H9 (cell line): ENCODE measurements around the gene LAMA5. TPM values are rescaled to one million over a fixed set of nuclear protein-coding genes. Genes with fewer than 3 reads are reported as not detected.

Experiments
- DNase-seq: peaks from one replicate; pipeline ENCODE4 v3.0.0-alpha.2; 2017
- H2AFZ ChIP-seq: one replicate; pipeline ENCODE4 v1.6.1; 2013; ENCODE audit warnings: mild to moderate bottlenecking, low read length, control low read depth, moderate library complexity
- H2AK5ac ChIP-seq: 2 replicates; pipeline ENCODE4 v1.6.1; 2013; ENCODE audit warnings: low read length, control low read depth, mixed read lengths; ENCODE audit not compliant: insufficient read length
- H2BK120ac ChIP-seq: one replicate; pipeline ENCODE4 v1.6.1; 2013; ENCODE audit warnings: low read depth, mild to moderate bottlenecking, low read length, control low read depth, inconsistent platforms; ENCODE audit not compliant: poor library complexity, severe bottlenecking
- H2BK12ac ChIP-seq: 2 replicates; pipeline ENCODE4 v1.6.1; 2013; ENCODE audit warnings: low read length, control low read depth, mixed read lengths, low read depth; ENCODE audit not compliant: insufficient read length
- H2BK15ac ChIP-seq: 2 replicates; pipeline ENCODE4 v1.6.1; 2013; ENCODE audit warnings: low read depth, low read length, control low read depth
- H2BK20ac ChIP-seq: one replicate; pipeline ENCODE4 v1.6.1; 2013; ENCODE audit warnings: low read depth, mild to moderate bottlenecking, low read length, control low read depth, inconsistent platforms; ENCODE audit not compliant: poor library complexity, severe bottlenecking
- H2BK5ac ChIP-seq: 2 replicates; pipeline ENCODE4 v1.6.1; 2013; ENCODE audit warnings: low read length, control low read depth, mixed read lengths; ENCODE audit not compliant: insufficient read length
- H3K14ac ChIP-seq: 2 replicates; pipeline ENCODE4 v1.6.1; 2013; ENCODE audit warnings: low read length, control low read depth; ENCODE audit not compliant: insufficient read depth
- H3K18ac ChIP-seq: 2 replicates; pipeline ENCODE4 v1.6.1; 2013; ENCODE audit warnings: low read depth, mild to moderate bottlenecking, mixed read lengths, low read length, control low read depth; ENCODE audit not compliant: insufficient read length
- H3K23ac ChIP-seq: 2 replicates; pipeline ENCODE4 v1.6.1; 2013; ENCODE audit warnings: low read length, control low read depth, mixed read lengths, low read depth; ENCODE audit not compliant: insufficient read length
- H3K23me2 ChIP-seq: 2 replicates; pipeline ENCODE4 v1.6.1; 2013; ENCODE audit warnings: low read depth, mild to moderate bottlenecking, mixed read lengths, low read length, control low read depth; ENCODE audit not compliant: insufficient read length, poor library complexity, severe bottlenecking
- H3K27ac ChIP-seq: 2 replicates; pipeline ENCODE4 v1.5.1; 2013; ENCODE audit warnings: low read length, control low read depth, mixed read lengths, low read depth; ENCODE audit not compliant: insufficient read length
- H3K27me3 ChIP-seq: 2 replicates; pipeline ENCODE4 v1.6.1; 2013; ENCODE audit warnings: low read length, control low read depth, inconsistent platforms; ENCODE audit not compliant: insufficient read depth
- H3K4ac ChIP-seq: 2 replicates; pipeline ENCODE4 v1.6.1; 2013; ENCODE audit warnings: low read depth, mild to moderate bottlenecking, control low read depth, inconsistent platforms, low read length, moderate library complexity
- H3K4me1 ChIP-seq: 2 replicates; pipeline ENCODE4 v1.6.1; 2013; ENCODE audit warnings: low read length, control low read depth, inconsistent platforms; ENCODE audit not compliant: insufficient read depth
- H3K4me2 ChIP-seq: 2 replicates; pipeline ENCODE4 v1.6.1; 2013; ENCODE audit warnings: low read length, control low read depth, mixed read lengths; ENCODE audit not compliant: insufficient read length, insufficient read depth
- H3K56ac ChIP-seq: 2 replicates; pipeline ENCODE4 v1.6.1; 2013; ENCODE audit warnings: low read depth, mild to moderate bottlenecking, mixed read lengths, low read length, control low read depth; ENCODE audit not compliant: insufficient read length
- H3K79me1 ChIP-seq: 2 replicates; pipeline ENCODE4 v1.6.1; 2013; ENCODE audit warnings: low read depth, mild to moderate bottlenecking, moderate library complexity, low read length, control low read depth, inconsistent platforms; ENCODE audit not compliant: insufficient read depth, poor library complexity, severe bottlenecking
- H3K79me2 ChIP-seq: 2 replicates; pipeline ENCODE4 v1.6.1; 2013; ENCODE audit warnings: low read length, control low read depth, inconsistent platforms; ENCODE audit not compliant: insufficient read depth
- H3K9ac ChIP-seq: 2 replicates; pipeline ENCODE4 v1.6.1; 2013; ENCODE audit warnings: low read length, control low read depth, mixed read lengths; ENCODE audit not compliant: insufficient read length; ENCODE audit errors: extremely low read depth
- H3K9me3 ChIP-seq: one replicate; pipeline ENCODE4 v1.6.1; 2013; ENCODE audit warnings: low read depth, low read length, inconsistent platforms; ENCODE audit not compliant: control insufficient read depth
- H3T11ph ChIP-seq: one replicate; pipeline ENCODE4 v1.6.1; 2013; ENCODE audit warnings: mild to moderate bottlenecking, low read length, control low read depth, inconsistent platforms
- H4K20me1 ChIP-seq: one replicate; pipeline ENCODE4 v1.6.1; 2013; ENCODE audit not compliant: control insufficient read depth, insufficient read length, insufficient read depth
- H4K5ac ChIP-seq: 2 replicates; pipeline ENCODE4 v1.6.1; 2013; ENCODE audit warnings: low read depth, mild to moderate bottlenecking, mixed read lengths, low read length, control low read depth; ENCODE audit not compliant: insufficient read length
- H4K8ac ChIP-seq: replicated peaks from 2 replicates; pipeline ENCODE4 v1.6.1; 2013; ENCODE audit warnings: low read length, control low read depth, mixed read lengths, low read depth; ENCODE audit not compliant: insufficient read length
- H4K91ac ChIP-seq: 2 replicates; pipeline ENCODE4 v1.6.1; 2013; ENCODE audit warnings: low read depth, mild to moderate bottlenecking, moderate library complexity, mixed read lengths, low read length, control low read depth; ENCODE audit not compliant: insufficient read length
- H3K27ac Mint-ChIP-seq, 3 experiments: 2 replicates in 2 of 3; 3 replicates in 1 of 3; pipeline ENCODE4 v1.8.0; 2020 to 2021; ENCODE audit warnings: mixed read lengths in 3 of 3, mild to moderate bottlenecking in 1 of 3, moderate library complexity in 1 of 3
- H3K27me3 Mint-ChIP-seq: 2 replicates; pipeline ENCODE4 v1.8.0; 2021; ENCODE audit warnings: low read depth, mild to moderate bottlenecking, moderate library complexity, mixed read lengths
- H3K36me3 Mint-ChIP-seq, 3 experiments: 2 replicates in 2 of 3; 3 replicates in 1 of 3; pipeline ENCODE4 v1.8.0; 2020 to 2021; ENCODE audit warnings: low read depth in 3 of 3, mixed read lengths in 3 of 3; ENCODE audit not compliant: insufficient read depth in 1 of 3
- H3K4me1 Mint-ChIP-seq, 2 experiments: 2 replicates each; pipeline ENCODE4 v1.8.0; 2020; ENCODE audit warnings: mixed read lengths in 2 of 2
- H3K4me3 Mint-ChIP-seq, 2 experiments: 2 replicates in 1 of 2; 3 replicates in 1 of 2; pipeline ENCODE4 v1.8.0; 2020 to 2021; ENCODE audit warnings: mild to moderate bottlenecking in 2 of 2, mixed read lengths in 2 of 2, moderate library complexity in 1 of 2
- H3K9me3 Mint-ChIP-seq, 2 experiments: 2 replicates in 1 of 2; 3 replicates in 1 of 2; pipeline ENCODE4 v1.8.0; 2020; ENCODE audit warnings: mild to moderate bottlenecking in 2 of 2, mixed read lengths in 2 of 2, moderate library complexity in 1 of 2
- CTCF ChIP-seq: fragments of 200-600 bp; sonication (generic); conservative IDR thresholded peaks from 3 replicates; pipeline ENCODE4 v1.8.0; 2021; ENCODE audit warnings: antibody characterized with exemption, mild to moderate bottlenecking
- WGBS: extraction: QIAGEN DNeasy Blood & Tissue Kit; methylation state at CpG from one replicate; pipeline ENCODE4 v1.1.7; 2013; ENCODE audit warnings: missing lambda C conversion rate, low lambda C conversion rate, mixed read lengths; ENCODE audit not compliant: insufficient read length; ENCODE audit errors: extremely low coverage; 5-methylcytosine and 5-hydroxymethylcytosine counted together
- total RNA-seq: library from RNA; stranded (reverse); gene quantifications from 2 replicates; pipeline ENCODE4 v1.2.1, GENCODE V29; 2021

The LAMA5 gene
- total RNA-seq, 1 experiment from 2014 or later, result 200 TPM

GRCh38 chr20:62312662-62312977, 54.5 kb downstream of the LAMA5 start:
- TF ChIP-seq CTCF, result no peak
- Histone ChIP-seq H3K79me1 (no peaks in the 10 kb centered on the region), H3T11ph (no peak overlapping the region), H3K56ac (no peak overlapping the region), H3K9ac (no peak overlapping the region), H2AFZ (no peak overlapping the region), H2BK120ac (no peak overlapping the region), H3K4me1 (no peaks in the 10 kb centered on the region), H3K4me2 (no peak overlapping the region), H3K23ac (no peak overlapping the region), H3K27ac (no peak overlapping the region), H4K91ac (no peak overlapping the region), H4K5ac (no peak overlapping the region), H2BK12ac (no peak overlapping the region), H2BK15ac (no peak overlapping the region), H3K18ac (no peak overlapping the region), H4K8ac (no peak overlapping the region), H3K23me2 (no peaks in the 10 kb centered on the region), H2AK5ac (no peak overlapping the region), H3K27me3 (no peaks in the 10 kb centered on the region), H3K9me3 (no peaks in the 10 kb centered on the region), H2BK5ac (no peak overlapping the region), H3K79me2 (no peaks in the 10 kb centered on the region), H3K14ac (no peak overlapping the region), H3K4ac (no peak overlapping the region), H4K20me1 (no peaks in the 10 kb centered on the region), H2BK20ac (no peak overlapping the region)
- H3K27ac Mint-ChIP-seq, result no peak overlapping the region; a peak in 1 of 7 replicates
- no peak for DNase-seq
- H3K9me3 Mint-ChIP-seq, result peaks cover 0 to 4% of the 10 kb centered on the region in 2 experiments; a peak in 2 of 5 replicates
- H3K27me3 Mint-ChIP-seq, result no peaks in the 10 kb centered on the region
- H3K4me1 Mint-ChIP-seq, result no peaks in the 10 kb centered on the region
- H3K4me3 Mint-ChIP-seq, result no peak overlapping the region
- no CpG with 5 or more reads among the region's 16 CpGs for WGBS
- peaks cover 19 to 64% (median 62%) of the 10 kb centered on the region in 3 experiments for H3K36me3 Mint-ChIP-seq
